22Rv1 (cell line): ENCODE results near the gene DDR2.

ENCODE experiments used
- ZFX ChIP-seq: fragments of 450-650 bp; IDR thresholded peaks from 2 replicates; pipeline ENCODE4 v1.6.1; 2017; ENCODE audit warnings: antibody characterized with exemption, borderline replicate concordance
- TF ChIP-seq, protein P1 (sequence below): fragments of 450-650 bp; IDR thresholded peaks from 2 replicates; pipeline ENCODE4 v1.5.1; 2017; ENCODE audit warnings: mild to moderate bottlenecking

DNA sequence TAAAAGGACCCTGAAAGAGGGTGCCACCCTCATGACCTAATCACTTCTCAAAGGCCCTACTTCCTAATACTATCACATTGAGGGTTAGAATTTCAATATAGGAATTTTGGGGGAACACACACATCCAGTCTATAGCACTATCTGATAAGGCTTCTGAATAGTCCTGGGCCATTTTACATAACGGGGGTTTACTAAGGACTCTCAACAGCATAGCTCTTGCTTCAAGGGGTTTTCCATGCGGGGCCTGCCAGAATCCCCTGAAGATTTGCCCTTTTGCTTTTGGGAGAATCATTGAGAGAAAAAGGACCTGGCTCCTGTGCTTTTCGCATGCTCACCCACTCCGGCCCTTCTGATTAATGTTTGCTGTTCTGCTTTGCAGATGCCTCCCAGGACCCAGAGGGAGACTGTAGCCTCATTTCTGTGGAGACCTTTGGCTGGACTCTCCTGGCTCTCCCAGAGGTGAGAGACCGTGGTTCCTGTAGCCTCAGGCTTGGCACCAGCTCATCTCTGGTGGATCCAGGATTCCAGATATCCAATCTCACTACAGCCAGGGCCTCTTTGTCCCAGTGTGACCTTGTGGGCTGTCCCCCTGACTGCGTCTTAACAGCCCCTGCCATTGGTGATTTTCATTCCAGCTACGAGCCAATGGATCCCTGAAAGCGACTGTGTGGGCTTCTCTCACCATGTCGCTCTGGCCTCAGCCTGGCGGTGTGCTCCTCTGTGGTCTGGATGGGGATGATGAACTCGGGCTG lies 72.6 kb downstream of the DDR2 start:
- TF ChIP-seq, protein P1, sequence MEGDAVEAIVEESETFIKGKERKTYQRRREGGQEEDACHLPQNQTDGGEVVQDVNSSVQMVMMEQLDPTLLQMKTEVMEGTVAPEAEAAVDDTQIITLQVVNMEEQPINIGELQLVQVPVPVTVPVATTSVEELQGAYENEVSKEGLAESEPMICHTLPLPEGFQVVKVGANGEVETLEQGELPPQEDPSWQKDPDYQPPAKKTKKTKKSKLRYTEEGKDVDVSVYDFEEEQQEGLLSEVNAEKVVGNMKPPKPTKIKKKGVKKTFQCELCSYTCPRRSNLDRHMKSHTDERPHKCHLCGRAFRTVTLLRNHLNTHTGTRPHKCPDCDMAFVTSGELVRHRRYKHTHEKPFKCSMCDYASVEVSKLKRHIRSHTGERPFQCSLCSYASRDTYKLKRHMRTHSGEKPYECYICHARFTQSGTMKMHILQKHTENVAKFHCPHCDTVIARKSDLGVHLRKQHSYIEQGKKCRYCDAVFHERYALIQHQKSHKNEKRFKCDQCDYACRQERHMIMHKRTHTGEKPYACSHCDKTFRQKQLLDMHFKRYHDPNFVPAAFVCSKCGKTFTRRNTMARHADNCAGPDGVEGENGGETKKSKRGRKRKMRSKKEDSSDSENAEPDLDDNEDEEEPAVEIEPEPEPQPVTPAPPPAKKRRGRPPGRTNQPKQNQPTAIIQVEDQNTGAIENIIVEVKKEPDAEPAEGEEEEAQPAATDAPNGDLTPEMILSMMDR = no peak
- TF ChIP-seq ZFX = no peak
